ENCODE results near the gene CCDC39. TPM values are rescaled to one million over a fixed set of nuclear protein-coding genes. Genes with fewer than 3 reads are reported as not detected.

The CCDC39 gene
- total RNA-seq, 1 experiment from 2014 or later: 0.79 TPM

DNA sequence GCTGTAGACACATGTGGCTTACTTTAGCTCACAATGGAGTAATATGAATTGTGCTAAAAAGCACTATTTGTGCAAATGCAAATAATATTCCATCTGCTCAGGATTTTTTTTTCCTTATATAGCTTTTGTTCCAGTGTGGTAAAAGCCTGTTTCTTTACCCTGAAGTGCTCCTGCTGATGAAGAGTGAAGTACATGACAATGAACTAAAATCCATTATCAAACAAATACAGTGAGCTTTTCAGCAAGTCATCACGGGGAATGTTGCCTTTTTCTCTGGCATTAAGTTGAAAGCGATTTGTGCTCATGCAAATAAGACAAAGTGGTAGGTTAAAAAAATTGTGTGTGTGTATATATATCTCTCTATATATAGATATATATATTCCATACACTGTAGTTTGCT lies 28.6 kb upstream of the CCDC39 start:
- no CpG with 5 or more reads among the region's 2 CpGs for WGBS (ENCODE audit: extremely low coverage, insufficient read length, low lambda C conversion rate)
- DNase-seq: no peak

More for the DNA sequence above, 28.6 kb upstream of the CCDC39 start:
- no peaks in the 10 kb centered on the region for H4K20me1 ChIP-seq (ENCODE audit: control insufficient read depth, insufficient read depth, insufficient read length)
- H3K56ac ChIP-seq (ENCODE audit: insufficient read length, low read depth, low read length): no peak overlapping the region
- Mint-ChIP-seq H3K27me3 (ENCODE audit: low read depth) (no peaks in the 10 kb centered on the region), H3K4me1 (peaks cover 42 to 43% of the 10 kb centered on the region in 2 experiments), H3K27ac (peak overlapping the region; percentile 21 to 97 (median 77); a peak in 4 of 7 replicates), H3K9me3 (peaks cover 20% of the 10 kb centered on the region in 2 experiments), H3K4me3 (no peak overlapping the region; a peak in 1 of 5 replicates), H3K36me3 (ENCODE audit: insufficient read depth in 1 of 3, low read depth in 3 of 3) (peaks cover 12 to 20% (median 14%) of the 10 kb centered on the region in 3 experiments)
- no peaks in the 10 kb centered on the region for H3K79me2 ChIP-seq (ENCODE audit: insufficient read depth, low read length)
- no peak overlapping the region for H3T11ph ChIP-seq (ENCODE audit: low read length)
- no peak overlapping the region for H2AFZ ChIP-seq (ENCODE audit: low read length)
- TF ChIP-seq, protein P1, sequence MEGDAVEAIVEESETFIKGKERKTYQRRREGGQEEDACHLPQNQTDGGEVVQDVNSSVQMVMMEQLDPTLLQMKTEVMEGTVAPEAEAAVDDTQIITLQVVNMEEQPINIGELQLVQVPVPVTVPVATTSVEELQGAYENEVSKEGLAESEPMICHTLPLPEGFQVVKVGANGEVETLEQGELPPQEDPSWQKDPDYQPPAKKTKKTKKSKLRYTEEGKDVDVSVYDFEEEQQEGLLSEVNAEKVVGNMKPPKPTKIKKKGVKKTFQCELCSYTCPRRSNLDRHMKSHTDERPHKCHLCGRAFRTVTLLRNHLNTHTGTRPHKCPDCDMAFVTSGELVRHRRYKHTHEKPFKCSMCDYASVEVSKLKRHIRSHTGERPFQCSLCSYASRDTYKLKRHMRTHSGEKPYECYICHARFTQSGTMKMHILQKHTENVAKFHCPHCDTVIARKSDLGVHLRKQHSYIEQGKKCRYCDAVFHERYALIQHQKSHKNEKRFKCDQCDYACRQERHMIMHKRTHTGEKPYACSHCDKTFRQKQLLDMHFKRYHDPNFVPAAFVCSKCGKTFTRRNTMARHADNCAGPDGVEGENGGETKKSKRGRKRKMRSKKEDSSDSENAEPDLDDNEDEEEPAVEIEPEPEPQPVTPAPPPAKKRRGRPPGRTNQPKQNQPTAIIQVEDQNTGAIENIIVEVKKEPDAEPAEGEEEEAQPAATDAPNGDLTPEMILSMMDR (conservative IDR thresholded peaks at IDR 0.05): no peak
- H3K4me1 ChIP-seq (ENCODE audit: insufficient read depth, low read length): peaks cover 2% of the 10 kb centered on the region; the same call in 1 of the 2 replicates
- H3K27ac ChIP-seq (ENCODE audit: insufficient read length, low read depth, low read length): peak overlapping the region; percentile 81
- H2BK120ac ChIP-seq (ENCODE audit: low read depth, low read length, poor library complexity, severe bottlenecking): no peak overlapping the region
- H3K23me2 ChIP-seq (ENCODE audit: insufficient read length, low read depth, low read length, poor library complexity, severe bottlenecking): no peaks in the 10 kb centered on the region
- H2BK12ac ChIP-seq (ENCODE audit: insufficient read length, low read depth, low read length): no peak overlapping the region
- no peak overlapping the region for H3K4ac ChIP-seq (ENCODE audit: low read depth, low read length)
- H4K8ac ChIP-seq (replicated peaks; ENCODE audit: insufficient read length, low read depth, low read length): no peak overlapping the region
- H3K14ac ChIP-seq (ENCODE audit: insufficient read depth, low read length): no peak overlapping the region
- H2BK20ac ChIP-seq (ENCODE audit: low read depth, low read length, poor library complexity, severe bottlenecking): no peak overlapping the region
- H2AK5ac ChIP-seq (ENCODE audit: insufficient read length, low read length): no peak overlapping the region
- peak overlapping the region; percentile 6 for H3K4me2 ChIP-seq (ENCODE audit: insufficient read depth, insufficient read length, low read length)
- no peak overlapping the region for H4K91ac ChIP-seq (ENCODE audit: insufficient read length, low read depth, low read length)
- H3K9me3 ChIP-seq (ENCODE audit: control insufficient read depth, low read depth, low read length): peaks cover 10% of the 10 kb centered on the region
- H3K23ac ChIP-seq (ENCODE audit: insufficient read length, low read depth, low read length): no peak overlapping the region
- no peaks in the 10 kb centered on the region for H3K79me1 ChIP-seq (ENCODE audit: insufficient read depth, low read depth, low read length, poor library complexity, severe bottlenecking)
- no peak overlapping the region for H3K9ac ChIP-seq (ENCODE audit: extremely low read depth, insufficient read length, low read length)
- no peak overlapping the region for H2BK15ac ChIP-seq (ENCODE audit: low read depth, low read length)
- no peak overlapping the region for H2BK5ac ChIP-seq (ENCODE audit: insufficient read length, low read length)
- H4K5ac ChIP-seq (ENCODE audit: insufficient read length, low read depth, low read length): no peak overlapping the region
- no peak overlapping the region for H3K18ac ChIP-seq (ENCODE audit: insufficient read length, low read depth, low read length)
- H3K27me3 ChIP-seq (ENCODE audit: insufficient read depth, low read length): no peaks in the 10 kb centered on the region

Measured in H9 (cell line).